ENCODE results near the gene IMMP2L.

Gene IMMP2L

DNA sequence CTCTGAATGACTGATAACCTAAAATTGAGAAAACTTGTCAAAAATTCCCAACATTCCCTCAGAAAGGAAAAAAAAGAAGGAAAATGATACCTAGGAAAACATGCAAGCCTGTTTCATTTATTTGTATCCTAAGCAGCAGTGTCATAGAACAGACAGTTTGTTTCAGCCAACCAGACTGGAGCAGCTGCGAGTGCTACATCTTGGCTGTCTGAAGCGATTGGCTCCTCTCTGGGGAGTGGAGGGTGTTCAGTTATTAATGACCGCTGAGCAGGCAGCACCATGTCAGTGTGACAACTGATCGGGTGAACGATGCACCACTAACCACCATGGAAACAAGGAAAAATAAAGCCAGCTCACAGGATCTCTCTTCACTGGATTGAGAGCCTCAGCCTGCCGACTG lies 471.4 kb downstream of the IMMP2L start, which contains the start of gene LRRN3:
Gene LRRN3 (plus strand): TSS at position 282 of the 400 bp plus-strand sequence. CDS start 31,646 bp downstream, outside the sequence.
- TF ChIP-seq, protein P1, sequence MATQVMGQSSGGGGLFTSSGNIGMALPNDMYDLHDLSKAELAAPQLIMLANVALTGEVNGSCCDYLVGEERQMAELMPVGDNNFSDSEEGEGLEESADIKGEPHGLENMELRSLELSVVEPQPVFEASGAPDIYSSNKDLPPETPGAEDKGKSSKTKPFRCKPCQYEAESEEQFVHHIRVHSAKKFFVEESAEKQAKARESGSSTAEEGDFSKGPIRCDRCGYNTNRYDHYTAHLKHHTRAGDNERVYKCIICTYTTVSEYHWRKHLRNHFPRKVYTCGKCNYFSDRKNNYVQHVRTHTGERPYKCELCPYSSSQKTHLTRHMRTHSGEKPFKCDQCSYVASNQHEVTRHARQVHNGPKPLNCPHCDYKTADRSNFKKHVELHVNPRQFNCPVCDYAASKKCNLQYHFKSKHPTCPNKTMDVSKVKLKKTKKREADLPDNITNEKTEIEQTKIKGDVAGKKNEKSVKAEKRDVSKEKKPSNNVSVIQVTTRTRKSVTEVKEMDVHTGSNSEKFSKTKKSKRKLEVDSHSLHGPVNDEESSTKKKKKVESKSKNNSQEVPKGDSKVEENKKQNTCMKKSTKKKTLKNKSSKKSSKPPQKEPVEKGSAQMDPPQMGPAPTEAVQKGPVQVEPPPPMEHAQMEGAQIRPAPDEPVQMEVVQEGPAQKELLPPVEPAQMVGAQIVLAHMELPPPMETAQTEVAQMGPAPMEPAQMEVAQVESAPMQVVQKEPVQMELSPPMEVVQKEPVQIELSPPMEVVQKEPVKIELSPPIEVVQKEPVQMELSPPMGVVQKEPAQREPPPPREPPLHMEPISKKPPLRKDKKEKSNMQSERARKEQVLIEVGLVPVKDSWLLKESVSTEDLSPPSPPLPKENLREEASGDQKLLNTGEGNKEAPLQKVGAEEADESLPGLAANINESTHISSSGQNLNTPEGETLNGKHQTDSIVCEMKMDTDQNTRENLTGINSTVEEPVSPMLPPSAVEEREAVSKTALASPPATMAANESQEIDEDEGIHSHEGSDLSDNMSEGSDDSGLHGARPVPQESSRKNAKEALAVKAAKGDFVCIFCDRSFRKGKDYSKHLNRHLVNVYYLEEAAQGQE (IDR thresholded peaks at IDR 0.05; ENCODE audit: insufficient read depth in 1 of 2, low read depth in 2 of 2, low read length in 2 of 2): no peak
- TF ChIP-seq POLR2AphosphoS5 (IDR thresholded peaks at IDR 0.05; ENCODE audit: low read depth, low read length) (no peak), TAF1 (IDR thresholded peaks at IDR 0.05; ENCODE audit: borderline replicate concordance, insufficient read depth, low read length) (no peak), SIN3A (IDR thresholded peaks at IDR 0.05; ENCODE audit: borderline replicate concordance, insufficient read depth, low read length) (no peak), FOXP2 (optimal IDR thresholded peaks at IDR 0.05; ENCODE audit: borderline replicate concordance, extremely low read depth, extremely low read length, insufficient read depth) (no peak)

- no peak for TF ChIP-seq SIN3A (IDR thresholded peaks at IDR 0.05; ENCODE audit: borderline replicate concordance, insufficient read depth, low read length)
Measured at GRCh38 chr7:111089822-111090426, 472.4 kb downstream of the IMMP2L start.

DNA sequence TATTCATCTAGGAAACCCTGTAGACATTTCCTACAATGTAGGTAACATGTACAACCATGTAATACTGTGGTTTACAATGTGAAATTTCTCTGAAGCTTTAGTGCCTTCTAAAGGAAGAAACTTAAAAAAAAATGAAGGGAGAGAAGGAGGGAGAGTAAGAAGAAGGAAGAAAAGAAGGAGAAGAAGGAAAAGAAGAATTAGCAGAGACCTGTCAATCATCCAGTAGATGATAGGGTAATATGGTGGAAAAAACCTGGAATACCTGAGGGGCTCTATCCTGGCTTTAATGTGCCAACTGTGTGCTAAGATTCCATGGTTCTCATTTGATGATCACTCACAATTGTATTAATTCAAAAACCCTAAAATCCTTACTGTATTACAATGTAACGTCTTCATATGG lies 474.0 kb downstream of the IMMP2L start:
- TF ChIP-seq SIN3A (IDR thresholded peaks at IDR 0.05; ENCODE audit: borderline replicate concordance, insufficient read depth, low read length) (no peak), FOXP2 (optimal IDR thresholded peaks at IDR 0.05; ENCODE audit: borderline replicate concordance, extremely low read depth, extremely low read length, insufficient read depth) (no peak), POLR2AphosphoS5 (IDR thresholded peaks at IDR 0.05; ENCODE audit: low read depth, low read length) (no peak), TAF1 (IDR thresholded peaks at IDR 0.05; ENCODE audit: borderline replicate concordance, insufficient read depth, low read length) (no peak)
- TF ChIP-seq, protein P1 (IDR thresholded peaks at IDR 0.05; ENCODE audit: insufficient read depth in 1 of 2, low read depth in 2 of 2, low read length in 2 of 2): no peak

DNA sequence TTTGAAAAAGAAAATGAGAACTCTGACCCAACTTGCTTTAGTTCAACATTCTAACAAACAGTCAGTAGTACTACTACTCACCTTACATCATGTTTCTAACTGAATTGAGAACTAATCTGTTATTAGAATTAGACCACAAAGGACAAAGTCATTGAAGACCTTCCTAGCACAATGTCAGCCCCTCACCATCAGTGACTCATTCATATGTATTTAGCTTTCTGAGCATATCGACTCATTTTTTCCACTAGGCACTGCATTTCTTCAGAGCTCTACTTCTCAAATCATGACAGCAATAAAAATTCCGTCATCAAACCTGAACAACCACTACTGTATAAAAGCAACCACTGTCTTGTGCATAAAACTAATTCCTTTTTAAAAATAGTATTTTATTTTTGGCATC lies 475.8 kb downstream of the IMMP2L start:
- TF ChIP-seq, protein P1 (IDR thresholded peaks at IDR 0.05; ENCODE audit: insufficient read depth in 1 of 2, low read depth in 2 of 2, low read length in 2 of 2): no peak
- TF ChIP-seq SIN3A (IDR thresholded peaks at IDR 0.05; ENCODE audit: borderline replicate concordance, insufficient read depth, low read length): no peak
- no peak for TF ChIP-seq FOXP2 (optimal IDR thresholded peaks at IDR 0.05; ENCODE audit: borderline replicate concordance, extremely low read depth, extremely low read length, insufficient read depth)
- no peak for TF ChIP-seq POLR2AphosphoS5 (IDR thresholded peaks at IDR 0.05; ENCODE audit: low read depth, low read length)
- TF ChIP-seq TAF1 (IDR thresholded peaks at IDR 0.05; ENCODE audit: borderline replicate concordance, insufficient read depth, low read length): no peak

DNA sequence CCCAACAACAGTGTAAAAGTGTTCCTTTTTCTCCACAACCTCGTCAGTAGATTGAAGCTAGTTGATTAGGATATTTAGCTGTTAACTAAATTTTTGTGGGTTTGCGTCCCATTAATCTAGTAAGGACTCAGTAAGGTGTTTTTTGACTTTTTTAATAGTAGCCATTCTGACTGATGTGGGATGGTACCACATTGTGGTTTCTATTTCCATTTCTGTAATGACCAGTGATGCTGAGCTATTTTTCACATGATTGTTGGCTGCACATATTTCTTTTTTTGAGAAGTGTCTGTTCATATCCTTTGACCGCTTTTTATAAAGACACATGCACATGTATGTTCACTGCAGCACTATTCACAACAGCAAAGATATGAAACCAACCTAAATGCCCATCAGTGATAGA lies 476.9 kb downstream of the IMMP2L start:
- no peak for TF ChIP-seq SIN3A (IDR thresholded peaks at IDR 0.05; ENCODE audit: borderline replicate concordance, insufficient read depth, low read length)
- TF ChIP-seq TAF1 (IDR thresholded peaks at IDR 0.05; ENCODE audit: borderline replicate concordance, insufficient read depth, low read length): no peak
- TF ChIP-seq FOXP2 (optimal IDR thresholded peaks at IDR 0.05; ENCODE audit: borderline replicate concordance, extremely low read depth, extremely low read length, insufficient read depth): no peak
- TF ChIP-seq, protein P1 (IDR thresholded peaks at IDR 0.05; ENCODE audit: insufficient read depth in 1 of 2, low read depth in 2 of 2, low read length in 2 of 2): no peak
- TF ChIP-seq POLR2AphosphoS5 (IDR thresholded peaks at IDR 0.05; ENCODE audit: low read depth, low read length): no peak
